ENCODE results near the gene DGKH.

DNA sequence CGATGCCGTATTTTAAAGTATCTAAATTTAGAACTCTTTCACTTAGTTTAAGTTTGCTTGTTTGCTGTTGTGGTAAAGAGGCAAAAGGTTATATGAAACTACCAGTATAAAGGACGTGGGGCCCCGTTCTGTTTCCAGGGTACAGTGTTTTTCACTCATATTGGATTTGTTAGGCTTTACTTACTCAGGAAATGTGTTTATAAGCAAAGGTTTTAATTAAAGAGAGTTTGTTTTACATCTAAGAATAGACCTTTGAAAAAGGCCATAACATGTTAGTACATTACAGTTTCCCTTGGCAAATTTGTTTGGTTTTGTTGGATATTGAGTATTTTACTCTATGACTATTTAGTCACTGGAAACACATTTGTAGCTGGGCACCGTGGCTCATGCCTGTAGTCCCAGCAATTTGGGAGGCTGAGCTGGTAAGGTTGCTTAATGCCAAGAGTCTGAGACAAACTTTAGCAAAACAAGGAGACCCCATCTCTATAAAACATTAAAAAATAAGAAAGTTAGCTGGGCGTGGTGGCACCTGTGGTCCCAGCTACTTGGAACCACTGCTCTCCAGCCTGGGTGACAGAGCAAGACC is 7.1 kb downstream of the DGKH start:
- TF ChIP-seq, protein P1, sequence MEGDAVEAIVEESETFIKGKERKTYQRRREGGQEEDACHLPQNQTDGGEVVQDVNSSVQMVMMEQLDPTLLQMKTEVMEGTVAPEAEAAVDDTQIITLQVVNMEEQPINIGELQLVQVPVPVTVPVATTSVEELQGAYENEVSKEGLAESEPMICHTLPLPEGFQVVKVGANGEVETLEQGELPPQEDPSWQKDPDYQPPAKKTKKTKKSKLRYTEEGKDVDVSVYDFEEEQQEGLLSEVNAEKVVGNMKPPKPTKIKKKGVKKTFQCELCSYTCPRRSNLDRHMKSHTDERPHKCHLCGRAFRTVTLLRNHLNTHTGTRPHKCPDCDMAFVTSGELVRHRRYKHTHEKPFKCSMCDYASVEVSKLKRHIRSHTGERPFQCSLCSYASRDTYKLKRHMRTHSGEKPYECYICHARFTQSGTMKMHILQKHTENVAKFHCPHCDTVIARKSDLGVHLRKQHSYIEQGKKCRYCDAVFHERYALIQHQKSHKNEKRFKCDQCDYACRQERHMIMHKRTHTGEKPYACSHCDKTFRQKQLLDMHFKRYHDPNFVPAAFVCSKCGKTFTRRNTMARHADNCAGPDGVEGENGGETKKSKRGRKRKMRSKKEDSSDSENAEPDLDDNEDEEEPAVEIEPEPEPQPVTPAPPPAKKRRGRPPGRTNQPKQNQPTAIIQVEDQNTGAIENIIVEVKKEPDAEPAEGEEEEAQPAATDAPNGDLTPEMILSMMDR (IDR thresholded peaks at IDR 0.05) = no peak
- TF ChIP-seq POLR2A (IDR thresholded peaks at IDR 0.05) = no peak

All from gastroesophageal sphincter (tissue), 3 donors.